HG03280 (cell line): Measurements from ENCODE around the gene KDM2B.
"Not testable (repeated sequence)": the region's sequence is repeated elsewhere in the genome, so short reads cannot be mapped to it uniquely, and the experiment has no call there.

Experiments used
- ATAC-seq: cut with Tn5 transposase; IDR thresholded peaks from one replicate; pipeline ENCODE4 v1.9.1; 2021; ENCODE audit warnings: mild to moderate bottlenecking, moderate library complexity; ENCODE audit not compliant: unreplicated experiment

KDM2B gene

GRCh38 chr12:121590476-121591143 lies 9.8 kb upstream of the KDM2B start:
- peak; percentile 41 for ATAC-seq

GRCh38 chr12:121584885-121585284 lies 4.1 kb upstream of the KDM2B start:
- ATAC-seq: not testable (repeated sequence)

- not testable (repeated sequence) for ATAC-seq
Measured at GRCh38 chr12:121583334-121583661, 2.5 kb upstream of the KDM2B start.

- no peak for ATAC-seq
Measured at GRCh38 chr12:121582583-121583333, 1.9 kb upstream of the KDM2B start.

GRCh38 chr12:121581686-121582429 lies 1.0 kb upstream of the KDM2B start:
- ATAC-seq: no peak

GRCh38 chr12:121579981-121580868 lies 598 bp downstream of the KDM2B start:
- no peak for ATAC-seq

- ATAC-seq: no peak
Measured at GRCh38 chr12:121579190-121579791, 1.5 kb downstream of the KDM2B start.

- ATAC-seq: no peak
Measured at GRCh38 chr12:121578230-121579189, 2.3 kb downstream of the KDM2B start.

- no peak for ATAC-seq
Measured at GRCh38 chr12:121577443-121578180, 3.2 kb downstream of the KDM2B start.

GRCh38 chr12:121576851-121577391 lies 3.9 kb downstream of the KDM2B start:
- no peak for ATAC-seq

- no peak for ATAC-seq
Measured at GRCh38 chr12:121575952-121576625, 4.7 kb downstream of the KDM2B start.

GRCh38 chr12:121575051-121575450 lies 5.8 kb downstream of the KDM2B start:
- no peak for ATAC-seq

GRCh38 chr12:121574025-121574424 lies 6.8 kb downstream of the KDM2B start:
- no peak for ATAC-seq

- no peak for ATAC-seq
Measured at GRCh38 chr12:121571920-121572319, 8.9 kb downstream of the KDM2B start.

GRCh38 chr12:121570467-121571283 lies 10.1 kb downstream of the KDM2B start:
- no peak for ATAC-seq

GRCh38 chr12:121568971-121569751 lies 11.7 kb downstream of the KDM2B start:
- ATAC-seq: no peak
